NCI-H2107 treated with DMSO at 0.1 percent for 48 hours (cell line): ENCODE measurements around the gene RAB3B.
"Not testable (repeated sequence)": the region's sequence is repeated elsewhere in the genome, so short reads cannot be mapped to it uniquely, and the experiment has no call there.

Experiments used
- DNase-seq: peaks from one replicate; lab custom pipeline; 2025; ENCODE audit not compliant: unreplicated experiment; lab: John Stamatoyannopoulos, UW

RAB3B gene

GRCh38 chr1:51875836-51876235 lies 114.7 kb downstream of the RAB3B start:
- no peak for DNase-seq

- no peak for DNase-seq
These were observed 115.2 kb downstream of the RAB3B start for GRCh38 chr1:51875291-51875772.

- DNase-seq: not testable (repeated sequence)
These were observed 117.2 kb downstream of the RAB3B start for GRCh38 chr1:51873270-51873669.

- no peak for DNase-seq
These were observed 119.0 kb downstream of the RAB3B start for GRCh38 chr1:51871351-51871975.

GRCh38 chr1:51870603-51871350 lies 119.7 kb downstream of the RAB3B start:
- DNase-seq: no peak

GRCh38 chr1:51867479-51868232 lies 122.8 kb downstream of the RAB3B start:
- no peak for DNase-seq

GRCh38 chr1:51863384-51863783 lies 127.1 kb downstream of the RAB3B start:
- no peak for DNase-seq

GRCh38 chr1:51861669-51862068 lies 128.8 kb downstream of the RAB3B start:
- no peak for DNase-seq

- no peak for DNase-seq
These were observed 130.8 kb downstream of the RAB3B start for GRCh38 chr1:51859735-51860134.

- no peak for DNase-seq
These were observed 131.2 kb downstream of the RAB3B start for GRCh38 chr1:51859333-51859732.

- no peak for DNase-seq
These were observed 131.6 kb downstream of the RAB3B start for GRCh38 chr1:51858892-51859291.
